Right lobe of liver (tissue), 6 donors: Measurements from ENCODE around the gene COX6B1. TPM values are rescaled to one million over a fixed set of nuclear protein-coding genes. Genes with fewer than 3 reads are reported as not detected.
"Not testable (repeated sequence)": the region's sequence is repeated elsewhere in the genome, so short reads cannot be mapped to it uniquely, and the experiment has no call there.

Source experiments
- ATAC-seq, 4 donors: fragments of 200-7000 bp; cut with Tn5 transposase; one replicate each; pipeline ENCODE4 v1.9.1; 2020; ENCODE audit warnings: mild to moderate bottlenecking in 4 of 4, moderate library complexity in 4 of 4
- DNase-seq, 3 donors: peaks; one replicate each; pipeline ENCODE4 v3.0.0-alpha.2; 2020
- H3K27ac ChIP-seq, 3 donors: fragments of 200-600 bp; one replicate each; pipeline ENCODE4 v1.8.0; 2022
- H3K27me3 ChIP-seq, 2 donors: fragments of 200-600 bp; one replicate each; pipeline ENCODE4 v1.8.0; 2022
- H3K36me3 ChIP-seq, 4 donors: fragments of 200-600 bp; sonication (generic) in 1 of 4; one replicate each; pipeline versions ENCODE4 v1.5.1 to v1.8.0; 2017 to 2022; ENCODE audit warnings: control low read depth in 1 of 4
- H3K4me1 ChIP-seq, 4 donors: fragments of 200-600 bp; sonication (generic) in 1 of 4; one replicate each; pipeline versions ENCODE4 v1.5.1 to v1.8.0; 2017 to 2022; ENCODE audit warnings: control low read depth in 1 of 4
- H3K4me3 ChIP-seq, 3 donors: fragments of 200-600 bp; one replicate each; pipeline ENCODE4 v1.8.0; 2022
- H3K9me3 ChIP-seq, 4 donors: fragments of 200-600 bp; sonication (generic) in 1 of 4; one replicate each; pipeline versions ENCODE4 v1.5.1 to v1.8.0; 2017 to 2022; ENCODE audit warnings: control low read depth in 1 of 4
- POLR2A ChIP-seq: fragments of 450-650 bp; IDR thresholded peaks from one replicate; pipeline ENCODE4 v1.6.1; 2017; ENCODE audit warnings: antibody characterized with exemption, mild to moderate bottlenecking
- WGBS: methylation state at CpG from one replicate; pipeline ENCODE4 v1.1.6; 2018; ENCODE audit warnings: low coverage, low lambda C conversion rate; ENCODE audit not compliant: insufficient coverage; ENCODE audit errors: missing lambda C conversion rate; 5-methylcytosine and 5-hydroxymethylcytosine counted together
- intact Hi-C, 2 donors: fragments of 100-400 bp; cut with DNase I; formaldehyde crosslinking; loops; one replicate each; pipeline versions ENCODE4 v1.11.2 to v1.14.1; 2022
- long read RNA-seq: library from polyadenylated mRNA; unstranded; transcript quantifications from one replicate; pipeline ENCODE4 v2.0.0, GENCODE V29; 2019
- total RNA-seq, 6 experiments: library from RNA; depleted of rRNA in 2 of 6; stranded (reverse); fragments of >200 nt in 2 of 6; fragmentation: NEBNext Ultra II Directional in 3 of 6; extraction: Animal tissue kit (Norgen Biotek cat#: 25700) in 3 of 6; gene quantifications; one replicate each; pipeline versions ENCODE4 v1.1.0 to v1.2.4, GENCODE V29; 2016 to 2023
- TF ChIP-seq, protein P1 (sequence below), 4 donors: fragments of 200-600 bp in 3 of 4; fragments of 450-650 bp in 1 of 4; IDR thresholded peaks; one replicate each; pipeline versions ENCODE4 v1.5.1 to v1.8.0; 2016 to 2022; ENCODE audit warnings: antibody characterized with exemption in 4 of 4, mild to moderate bottlenecking in 2 of 4
- donor health status: DM: no; HTN: yes; CAD: no.
- donor health status: DM: no; HTN: no; CAD: no.
- donor health status: DM: no; HTN: no; CAD: no.
- donor health status: DM: no; HTN: yes; CAD: no.
- donor health status: DM: no; HTN: yes; CAD: no.

Gene COX6B1, protein sequence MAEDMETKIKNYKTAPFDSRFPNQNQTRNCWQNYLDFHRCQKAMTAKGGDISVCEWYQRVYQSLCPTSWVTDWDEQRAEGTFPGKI
- 100 to 1,000 TPM; 189 to 697 (median 228) TPM for total RNA-seq
- long read RNA-seq, transcript COX6B1-201 (4 exons, 667 nt), result major isoform, 127 of 131 reads
- long read RNA-seq, partial matches to known transcripts, result 2 of 131 reads
- long read RNA-seq, other reads (novel, unspliced or antisense), result 2 of 131 reads

DNA sequence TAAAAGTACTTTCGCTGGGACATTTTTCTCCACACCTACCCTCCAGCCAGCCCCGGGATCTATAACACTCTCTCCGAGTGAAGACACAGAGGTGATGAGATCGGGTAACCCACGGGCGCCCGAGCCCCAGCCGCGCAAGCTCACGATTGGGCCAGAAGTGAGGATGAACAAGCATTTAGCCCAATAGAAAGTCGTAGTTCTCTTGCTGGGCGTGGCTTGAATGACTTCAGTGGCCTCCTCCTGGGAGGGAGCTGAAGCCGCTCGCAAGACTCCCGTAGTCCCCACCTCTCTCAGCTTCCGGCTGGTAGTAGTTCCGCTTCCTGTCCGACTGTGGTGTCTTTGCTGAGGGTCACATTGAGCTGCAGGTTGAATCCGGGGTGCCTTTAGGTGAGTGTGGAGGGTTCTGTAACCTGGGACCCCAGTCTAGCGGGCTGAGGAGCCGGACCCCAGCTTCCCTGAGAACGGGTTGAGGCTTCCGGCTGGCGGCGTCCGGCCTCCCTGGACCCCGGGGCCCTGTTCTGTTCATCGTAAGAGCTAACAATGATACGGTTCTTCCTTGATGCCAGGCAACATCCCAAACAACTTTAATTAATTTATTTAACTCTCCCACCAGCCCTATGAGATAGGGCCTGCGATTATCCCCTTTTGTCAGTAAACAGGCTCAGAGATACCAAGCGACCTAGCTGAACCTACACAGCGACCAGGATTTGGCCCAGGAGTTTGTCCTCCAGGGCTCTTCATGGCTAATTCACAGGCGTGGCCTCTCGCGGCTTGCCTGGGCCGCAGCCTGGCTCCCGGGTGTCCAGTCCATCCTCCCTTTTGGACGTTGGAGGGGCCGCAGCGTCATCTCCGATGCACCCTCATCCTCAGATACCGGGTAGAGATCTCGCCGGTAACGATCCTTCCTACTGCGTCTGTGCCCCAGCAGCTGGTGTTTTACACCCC, at the start of gene COX6B1:
Gene COX6B1, plus strand, starts transcription at position 307 of the 945 bp plus-strand sequence. CDS start 2,921 bp downstream, outside the sequence.
- Histone ChIP-seq H3K4me1 (peaks cover 0 to 8% (median 0%) of the 10 kb centered on the region in 4 donors), H3K9me3 (no peaks in the 10 kb centered on the region), H3K4me3 (peak within 1 kb of the TSS; percentile 72 to 89 (median 74)), H3K27ac (peak within 1 kb of the TSS; percentile 41 to 76 (median 65)), H3K27me3 (no peaks in the 10 kb centered on the region), H3K36me3 (peaks cover 0 to 24% (median 0%) of the 10 kb centered on the region in 4 donors)
- ATAC-seq (peak; percentile 69 to 79 (median 77)), DNase-seq (peak; percentile 91 to 96 (median 94))
- intact Hi-C loops, result no loop called here
- peak; percentile 82 for TF ChIP-seq POLR2A
- TF ChIP-seq, protein P1, sequence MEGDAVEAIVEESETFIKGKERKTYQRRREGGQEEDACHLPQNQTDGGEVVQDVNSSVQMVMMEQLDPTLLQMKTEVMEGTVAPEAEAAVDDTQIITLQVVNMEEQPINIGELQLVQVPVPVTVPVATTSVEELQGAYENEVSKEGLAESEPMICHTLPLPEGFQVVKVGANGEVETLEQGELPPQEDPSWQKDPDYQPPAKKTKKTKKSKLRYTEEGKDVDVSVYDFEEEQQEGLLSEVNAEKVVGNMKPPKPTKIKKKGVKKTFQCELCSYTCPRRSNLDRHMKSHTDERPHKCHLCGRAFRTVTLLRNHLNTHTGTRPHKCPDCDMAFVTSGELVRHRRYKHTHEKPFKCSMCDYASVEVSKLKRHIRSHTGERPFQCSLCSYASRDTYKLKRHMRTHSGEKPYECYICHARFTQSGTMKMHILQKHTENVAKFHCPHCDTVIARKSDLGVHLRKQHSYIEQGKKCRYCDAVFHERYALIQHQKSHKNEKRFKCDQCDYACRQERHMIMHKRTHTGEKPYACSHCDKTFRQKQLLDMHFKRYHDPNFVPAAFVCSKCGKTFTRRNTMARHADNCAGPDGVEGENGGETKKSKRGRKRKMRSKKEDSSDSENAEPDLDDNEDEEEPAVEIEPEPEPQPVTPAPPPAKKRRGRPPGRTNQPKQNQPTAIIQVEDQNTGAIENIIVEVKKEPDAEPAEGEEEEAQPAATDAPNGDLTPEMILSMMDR (IDR thresholded peaks at IDR 0.05), result no peak
- under 1% methylated on average over 39 of the region's 46 CpGs for WGBS

DNA sequence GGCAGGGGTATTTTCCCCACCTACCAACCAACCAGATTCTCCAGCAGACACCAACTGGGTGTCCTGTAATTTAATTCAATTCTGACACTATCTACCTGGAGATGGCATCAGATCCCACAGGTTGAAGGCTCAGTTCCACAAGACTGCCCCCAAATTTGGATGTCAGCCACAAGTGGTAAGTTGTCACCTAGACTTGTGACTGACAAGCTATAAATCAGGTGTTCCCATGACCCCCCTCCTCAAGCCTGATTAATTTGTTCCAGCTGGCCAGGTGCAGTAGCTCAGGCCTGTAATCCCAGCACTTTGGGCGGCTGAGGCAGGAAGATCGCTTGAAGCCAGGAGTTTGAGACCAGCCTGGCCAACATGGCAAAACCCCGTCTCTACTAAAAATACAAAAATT, 46.2 kb upstream of the COX6B1 start:
- Histone ChIP-seq H3K27ac (no peak overlapping the region), H3K36me3 (no peaks in the 10 kb centered on the region), H3K9me3 (no peaks in the 10 kb centered on the region), H3K27me3 (no peaks in the 10 kb centered on the region), H3K4me3 (no peak overlapping the region), H3K4me1 (no peaks in the 10 kb centered on the region)
- ATAC-seq (no peak), DNase-seq (no peak)
- WGBS, result no CpG with 5 or more reads among the region's 3 CpGs
- TF ChIP-seq POLR2A, result no peak
- TF ChIP-seq, protein P1 (IDR thresholded peaks at IDR 0.05), result no peak
- intact Hi-C loops, result no loop called here

DNA sequence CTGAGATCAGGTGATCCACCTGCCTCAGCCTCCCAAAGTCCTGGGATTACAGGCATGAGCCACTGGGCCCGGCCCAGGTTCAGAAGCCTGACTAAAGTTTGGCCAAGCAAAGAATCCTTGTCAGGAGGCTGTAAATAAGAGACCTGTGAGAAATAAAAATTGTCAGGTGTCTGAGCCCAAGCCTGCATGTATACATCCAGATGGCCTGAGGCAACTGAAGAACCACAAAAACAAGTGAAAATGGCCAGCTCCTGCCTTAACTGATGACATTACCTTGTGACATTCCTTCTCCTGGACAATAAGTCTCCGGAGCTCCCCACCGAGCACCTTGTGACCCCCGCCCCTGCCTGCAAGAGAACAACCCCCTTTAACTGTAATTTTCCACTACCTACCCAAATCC, 43.7 kb upstream of the COX6B1 start:
- H3K4me1 ChIP-seq, H3K4me3 ChIP-seq, H3K27me3 ChIP-seq, H3K9me3 ChIP-seq, H3K36me3 ChIP-seq, DNase-seq, intact Hi-C loops, ATAC-seq, H3K27ac ChIP-seq: not testable (repeated sequence)
- WGBS, result 72% methylated on average over 4 of the region's 4 CpGs

DNA sequence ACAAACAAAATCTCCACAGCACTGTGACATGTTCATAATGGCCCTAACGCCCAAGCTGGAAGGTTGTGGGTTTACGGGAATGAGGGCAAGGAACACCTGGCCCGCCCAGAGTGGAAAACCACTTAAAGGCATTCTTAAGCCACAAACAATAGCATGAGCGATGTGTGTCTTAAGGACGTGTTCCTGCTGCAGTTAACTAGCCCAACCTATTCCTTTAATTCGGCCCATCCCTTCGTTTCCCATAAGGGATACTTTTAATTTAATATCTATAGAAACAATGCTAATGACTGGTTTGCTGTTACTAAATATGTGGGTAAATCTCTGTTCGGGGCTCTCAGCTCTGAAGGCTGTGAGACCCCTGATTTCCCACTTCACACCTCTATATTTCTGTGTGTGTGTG, 41.0 kb upstream of the COX6B1 start:
- not testable (repeated sequence) for DNase-seq, ATAC-seq

DNA sequence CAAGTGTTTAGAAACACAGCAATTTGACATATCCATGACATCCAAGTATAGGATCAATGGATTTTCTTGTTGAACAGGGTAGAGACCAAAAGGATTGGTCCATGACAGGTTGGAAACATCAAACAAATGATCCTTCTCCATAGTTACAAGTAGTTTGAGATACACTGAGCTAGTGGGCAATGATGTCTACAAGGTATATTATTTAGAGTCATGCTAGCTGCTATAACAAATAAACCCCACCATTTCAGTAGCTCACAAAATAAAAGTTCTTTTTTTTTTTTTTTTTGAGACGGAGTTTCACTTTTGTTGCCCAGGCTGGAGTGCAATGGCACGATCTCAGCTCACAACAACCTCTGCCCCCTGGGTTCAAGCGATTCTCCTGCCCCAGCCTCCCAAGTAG, 40.5 kb upstream of the COX6B1 start:
- no peak overlapping the region for H3K4me3 ChIP-seq
- no peaks in the 10 kb centered on the region for H3K27me3 ChIP-seq
- no peaks in the 10 kb centered on the region for H3K36me3 ChIP-seq
- no peak for ATAC-seq
- peaks cover 0 to 3% (median 0%) of the 10 kb centered on the region in 4 donors for H3K4me1 ChIP-seq
- intact Hi-C loops, result no loop called here
- TF ChIP-seq, protein P1 (IDR thresholded peaks at IDR 0.05), result no peak
- no peak for TF ChIP-seq POLR2A
- no peak overlapping the region for H3K27ac ChIP-seq
- no peak for DNase-seq
- no peaks in the 10 kb centered on the region for H3K9me3 ChIP-seq
- WGBS, result 53% methylated on average over 3 of the region's 3 CpGs

More for the DNA sequence above, 41.0 kb upstream of the COX6B1 start:
- H3K27me3 ChIP-seq, intact Hi-C loops, H3K36me3 ChIP-seq, H3K4me3 ChIP-seq, H3K9me3 ChIP-seq, H3K4me1 ChIP-seq, H3K27ac ChIP-seq: not testable (repeated sequence)
- 85% methylated on average over 8 of the region's 8 CpGs for WGBS
